PC-3 (cell line): ENCODE data around the gene CCR7.

Experiments
- EZH2 ChIP-seq: fragments of 300-600 bp; sonication (generic); IDR thresholded peaks from one replicate; pipeline ENCODE4 v1.6.1; 2017; ENCODE audit warnings: antibody characterized with exemption, mild to moderate bottlenecking, low read length; ENCODE audit not compliant: unreplicated experiment
- TF ChIP-seq, protein P1 (sequence below): fragments of 300-600 bp; sonication (generic); conservative IDR thresholded peaks from 2 replicates; pipeline ENCODE4 v1.5.1; 2017; ENCODE audit warnings: antibody characterized with exemption, low read depth, mild to moderate bottlenecking, low read length

DNA sequence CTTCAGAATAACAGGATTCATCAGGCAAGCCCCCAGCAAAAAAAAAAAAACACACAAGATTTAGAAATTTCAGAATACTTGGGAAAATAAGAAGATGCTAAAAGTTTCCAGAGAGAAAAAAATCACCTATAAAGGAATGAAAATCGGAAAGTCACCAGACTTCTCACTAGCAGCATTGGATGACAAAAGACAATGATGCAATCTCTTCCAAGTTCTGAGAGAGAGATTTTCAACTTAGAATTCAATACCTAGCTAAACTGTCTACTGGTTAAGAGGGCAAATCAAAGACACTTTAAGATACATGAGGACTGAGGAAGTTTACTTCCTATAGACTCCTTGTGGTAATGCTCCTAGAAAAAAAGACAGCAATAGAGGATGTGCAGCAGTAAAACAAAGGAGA is 40.0 kb downstream of the CCR7 start:
- TF ChIP-seq, protein P1, sequence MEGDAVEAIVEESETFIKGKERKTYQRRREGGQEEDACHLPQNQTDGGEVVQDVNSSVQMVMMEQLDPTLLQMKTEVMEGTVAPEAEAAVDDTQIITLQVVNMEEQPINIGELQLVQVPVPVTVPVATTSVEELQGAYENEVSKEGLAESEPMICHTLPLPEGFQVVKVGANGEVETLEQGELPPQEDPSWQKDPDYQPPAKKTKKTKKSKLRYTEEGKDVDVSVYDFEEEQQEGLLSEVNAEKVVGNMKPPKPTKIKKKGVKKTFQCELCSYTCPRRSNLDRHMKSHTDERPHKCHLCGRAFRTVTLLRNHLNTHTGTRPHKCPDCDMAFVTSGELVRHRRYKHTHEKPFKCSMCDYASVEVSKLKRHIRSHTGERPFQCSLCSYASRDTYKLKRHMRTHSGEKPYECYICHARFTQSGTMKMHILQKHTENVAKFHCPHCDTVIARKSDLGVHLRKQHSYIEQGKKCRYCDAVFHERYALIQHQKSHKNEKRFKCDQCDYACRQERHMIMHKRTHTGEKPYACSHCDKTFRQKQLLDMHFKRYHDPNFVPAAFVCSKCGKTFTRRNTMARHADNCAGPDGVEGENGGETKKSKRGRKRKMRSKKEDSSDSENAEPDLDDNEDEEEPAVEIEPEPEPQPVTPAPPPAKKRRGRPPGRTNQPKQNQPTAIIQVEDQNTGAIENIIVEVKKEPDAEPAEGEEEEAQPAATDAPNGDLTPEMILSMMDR: no peak
- TF ChIP-seq EZH2: no peak
